GM19455 (cell line): ENCODE results near the gene COL9A1.
A peak's percentile ranks its signal among the peaks of the same experiment; 100 is the strongest.
"Not testable (repeated sequence)": the region's sequence is repeated elsewhere in the genome, so short reads cannot be mapped to it uniquely, and the experiment has no call there.

ENCODE experiments used
- ATAC-seq: cut with Tn5 transposase; IDR thresholded peaks from one replicate; pipeline ENCODE4 v1.9.1; 2021; ENCODE audit not compliant: unreplicated experiment

Gene COL9A1

GRCh38 chr6:70303034-70303525, at the start of gene COL9A1:
COL9A1 (minus strand) TSS chr6:70303084; CDS start chr6:70302924, 160 bp downstream.
- no peak for ATAC-seq

GRCh38 chr6:70351461-70351860, 48.6 kb upstream of the COL9A1 start:
- no peak for ATAC-seq

DNA sequence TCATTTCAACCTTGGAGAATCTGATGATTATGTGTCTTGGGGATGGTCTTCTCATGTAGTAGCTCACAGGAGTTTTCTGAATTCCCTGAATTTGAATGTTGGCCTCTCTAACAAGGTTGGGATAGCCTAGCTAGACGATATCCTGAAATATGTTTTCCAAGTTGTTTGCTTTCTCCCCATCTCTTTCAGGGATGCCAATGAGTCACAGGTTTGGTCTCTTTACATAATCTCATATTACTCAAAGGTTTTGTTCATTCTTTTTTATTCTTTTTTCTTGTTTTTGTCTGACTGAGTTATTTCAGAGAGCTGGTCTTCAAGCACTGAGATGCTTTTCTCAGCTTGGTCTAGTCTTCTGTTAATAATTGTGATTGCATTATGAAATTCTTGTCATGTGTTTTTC, 42.7 kb upstream of the COL9A1 start:
- no peak for ATAC-seq

DNA sequence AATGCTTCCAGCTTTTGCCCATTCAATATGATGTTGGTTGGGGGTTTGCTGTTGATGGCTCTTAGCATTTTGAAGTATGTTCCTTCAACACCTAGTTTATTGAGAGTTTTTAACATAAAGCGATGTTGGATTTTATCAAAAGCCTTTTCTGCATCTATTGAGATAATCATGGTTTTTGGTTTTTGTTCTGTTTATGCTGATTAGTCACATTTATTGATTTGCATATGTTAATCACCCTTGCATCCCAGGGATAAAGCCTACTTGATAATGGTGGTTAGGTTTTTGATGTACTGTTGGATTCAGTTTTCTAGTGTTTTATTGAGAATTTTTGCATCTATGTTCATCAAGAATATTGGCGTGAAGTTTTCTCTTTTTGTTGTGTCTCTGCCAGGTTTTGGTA, 40.4 kb upstream of the COL9A1 start:
- no peak for ATAC-seq

- not testable (repeated sequence) for ATAC-seq
These were observed 36.9 kb upstream of the COL9A1 start for GRCh38 chr6:70339810-70340209.

DNA sequence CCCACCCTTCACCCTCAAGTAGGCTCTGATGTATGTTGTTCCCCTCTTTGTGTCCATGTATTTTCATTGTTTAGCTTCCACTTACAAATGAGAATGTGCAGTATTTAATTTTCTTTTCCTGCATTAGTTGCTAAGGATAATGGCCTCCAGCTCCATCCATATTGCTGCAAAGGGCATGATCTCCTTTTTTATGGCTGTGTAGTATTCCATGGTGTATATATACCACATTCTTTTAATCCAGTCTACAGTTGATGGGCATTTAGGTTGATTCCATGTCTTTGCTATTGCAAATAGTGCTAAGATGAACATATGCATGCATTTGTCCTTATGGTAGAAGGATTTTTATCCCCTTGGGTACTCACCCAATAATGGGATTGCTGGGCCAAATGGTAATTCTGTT, 35.9 kb upstream of the COL9A1 start:
- ATAC-seq = no peak

DNA sequence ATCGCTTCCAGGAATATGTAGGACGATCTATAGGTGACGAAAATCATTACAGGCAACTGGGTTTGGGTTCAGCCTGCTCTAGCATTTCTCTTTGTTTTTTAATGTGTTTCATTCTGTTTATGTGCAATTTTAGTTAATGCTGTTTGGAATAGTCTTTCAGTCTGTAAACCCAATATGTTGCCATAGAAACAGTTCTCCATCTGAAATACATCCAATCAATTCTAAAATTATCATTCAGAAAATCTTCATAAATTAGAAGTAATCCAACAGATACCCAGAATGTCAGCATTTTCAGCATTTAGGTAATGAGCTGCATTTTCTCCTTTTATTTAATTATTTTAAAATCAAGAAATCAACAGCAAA, 34.8 kb upstream of the COL9A1 start:
- ATAC-seq = no peak

DNA sequence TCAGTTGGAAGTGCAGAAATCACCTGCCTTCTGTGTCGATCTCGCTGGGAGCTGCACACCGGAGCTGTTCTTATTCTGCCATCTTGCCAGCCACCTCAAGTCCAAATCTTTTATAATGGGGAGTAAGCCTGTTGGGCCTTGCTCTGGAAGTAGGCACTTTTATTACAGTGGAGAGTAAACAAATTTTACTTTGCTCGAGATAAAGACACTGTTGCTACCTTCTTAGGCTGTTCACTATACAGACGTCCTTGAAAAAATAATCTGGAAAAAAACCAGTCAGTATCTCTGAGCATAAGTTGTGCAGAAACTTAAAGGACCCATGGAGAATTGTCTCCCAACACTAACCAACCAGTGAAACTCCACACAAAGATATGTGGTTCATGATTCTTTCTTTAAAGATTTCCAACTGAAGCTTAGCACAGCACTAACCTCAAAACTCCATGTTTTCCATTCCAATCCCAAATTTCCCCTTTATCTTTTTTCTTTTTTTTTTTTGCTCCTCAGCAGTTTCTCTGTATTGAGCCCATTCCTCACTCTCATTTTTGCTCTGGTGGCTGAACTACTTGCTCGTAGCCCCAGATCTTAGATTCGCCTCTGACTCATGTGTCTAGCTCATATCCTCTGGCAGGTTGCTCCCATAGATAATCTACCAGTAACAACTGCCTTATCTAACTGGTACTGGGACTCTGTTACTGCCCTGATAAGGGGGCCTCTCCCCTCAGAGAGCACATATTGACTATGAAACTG, 34.3 kb upstream of the COL9A1 start:
- no peak for ATAC-seq

GRCh38 chr6:70327036-70327435, 24.2 kb upstream of the COL9A1 start:
- no peak for ATAC-seq

DNA sequence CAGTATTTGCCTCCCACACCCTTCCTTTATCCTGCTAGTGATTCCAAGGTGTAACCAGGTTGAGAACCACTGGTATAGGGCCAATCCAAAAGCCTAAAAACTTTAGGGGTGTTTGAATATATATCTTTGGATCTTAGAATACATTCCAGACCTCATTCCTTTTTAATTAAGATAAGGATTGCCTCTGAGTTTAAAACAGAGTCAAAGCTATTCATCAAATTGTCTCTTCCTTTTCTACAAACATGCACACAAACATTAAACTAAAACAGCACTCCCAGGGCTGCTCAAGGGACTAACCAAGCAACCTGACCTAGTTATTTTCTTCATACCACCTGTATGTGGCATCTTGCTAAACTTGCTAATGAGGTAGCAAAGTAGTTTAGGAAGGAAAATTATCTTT, 22.1 kb upstream of the COL9A1 start:
- no peak for ATAC-seq

GRCh38 chr6:70317799-70318198, 14.9 kb upstream of the COL9A1 start:
- not testable (repeated sequence) for ATAC-seq

DNA sequence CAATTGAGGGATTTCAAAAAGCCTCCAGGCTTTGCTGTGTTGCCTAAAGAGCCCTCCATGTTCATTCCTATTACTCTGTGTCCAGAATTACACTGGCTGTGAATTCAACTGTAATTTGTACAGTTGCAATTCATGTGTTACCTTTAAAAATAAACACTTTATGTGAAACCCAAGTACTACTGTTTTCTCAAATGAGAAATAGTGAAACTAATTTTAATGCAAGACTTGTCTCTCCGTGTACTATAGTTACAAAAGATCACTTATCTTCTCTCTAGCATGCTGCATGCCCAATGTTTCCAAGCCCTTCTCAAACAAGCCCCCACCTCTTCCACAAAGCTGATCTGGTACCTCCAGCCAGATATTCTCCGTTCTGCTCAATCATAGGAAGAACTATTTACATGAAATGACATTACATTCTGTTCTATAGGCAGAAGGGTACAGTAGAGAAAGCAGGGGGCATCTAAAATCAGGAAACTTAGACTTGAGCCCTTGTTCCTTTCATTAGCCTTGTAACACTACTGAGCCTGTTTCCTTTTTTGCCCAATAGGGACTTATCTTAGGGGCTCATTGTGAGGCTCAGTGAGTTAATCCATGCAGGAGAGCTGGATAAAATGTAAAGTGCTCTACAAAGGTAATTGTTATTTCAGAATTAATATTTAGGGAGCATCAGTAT, 12.3 kb upstream of the COL9A1 start:
- ATAC-seq = peak; percentile 69

- ATAC-seq = no peak
These were observed 11.4 kb upstream of the COL9A1 start for GRCh38 chr6:70314296-70314695.

DNA sequence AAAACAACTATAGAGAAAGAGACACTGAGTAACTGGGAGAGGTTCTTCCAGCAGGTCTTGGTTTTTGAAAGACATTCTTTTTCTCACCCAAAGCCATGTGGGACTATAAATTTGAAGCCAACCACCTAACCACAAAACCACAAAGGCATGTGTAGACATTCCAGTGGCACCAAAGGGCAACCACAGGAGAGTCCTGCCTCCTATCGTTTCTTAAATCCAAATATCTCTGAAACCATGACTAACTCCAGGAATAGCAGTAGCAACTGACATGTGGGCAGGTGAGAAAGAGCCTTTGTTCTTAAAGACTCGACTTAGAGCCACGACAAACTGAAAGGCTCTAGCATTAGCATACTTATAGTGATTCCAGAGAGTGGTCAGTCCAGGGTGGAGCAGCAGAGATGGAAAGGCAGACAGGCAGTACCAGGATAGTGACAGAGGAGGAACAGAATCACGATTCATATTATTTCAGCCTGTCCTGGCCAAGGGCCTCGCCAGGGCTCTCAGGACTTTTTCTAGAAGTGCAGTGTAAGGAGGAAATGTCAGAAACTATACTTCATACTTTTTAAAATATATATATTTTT, 9.4 kb upstream of the COL9A1 start:
- no peak for ATAC-seq

- no peak for ATAC-seq
These were observed 7.3 kb upstream of the COL9A1 start for GRCh38 chr6:70310063-70310694.

GRCh38 chr6:70309243-70309642, 6.4 kb upstream of the COL9A1 start:
- no peak for ATAC-seq

GRCh38 chr6:70308142-70308541, 5.3 kb upstream of the COL9A1 start:
- not testable (repeated sequence) for ATAC-seq

DNA sequence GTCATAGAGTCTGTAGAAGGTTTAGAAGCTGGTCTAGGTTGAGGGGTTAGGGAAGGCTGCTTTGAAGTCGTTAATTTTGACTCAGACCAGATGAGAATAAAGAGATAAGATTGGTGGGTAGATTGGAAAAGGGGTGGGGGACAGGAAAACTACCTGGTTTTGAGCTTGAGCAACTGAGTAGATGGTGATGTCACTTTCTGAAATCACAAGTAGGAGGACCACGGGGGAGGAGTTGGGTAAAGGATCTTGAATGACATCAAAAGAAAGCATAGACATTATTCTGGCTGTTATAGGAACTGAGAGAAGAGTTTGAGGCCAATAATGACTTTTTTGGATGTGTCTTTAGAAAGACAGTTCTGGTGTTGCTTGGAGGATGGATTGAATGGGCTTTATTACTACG, 4.1 kb upstream of the COL9A1 start:
- no peak for ATAC-seq

DNA sequence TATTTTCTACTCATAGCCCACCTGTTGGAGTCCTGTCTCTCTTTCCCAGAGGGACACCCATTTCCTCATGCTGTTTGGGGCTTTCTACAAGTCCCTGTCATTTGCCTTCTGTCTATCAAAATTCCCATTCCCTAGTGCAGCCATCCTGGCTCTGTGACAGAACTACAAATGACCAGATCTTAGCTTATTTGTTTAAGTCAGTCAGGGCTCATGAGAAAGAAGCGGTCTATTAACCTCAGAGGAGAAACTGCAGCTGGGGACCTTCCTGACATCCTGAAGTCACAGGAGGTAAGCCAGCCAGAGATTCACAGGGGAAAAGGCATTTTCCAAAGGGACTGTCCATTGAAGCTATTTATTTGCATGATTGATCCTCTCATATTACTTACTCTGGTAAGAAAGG, 1.7 kb upstream of the COL9A1 start:
- ATAC-seq = no peak

GRCh38 chr6:70299456-70299855, 3.4 kb downstream of the COL9A1 start:
- no peak for ATAC-seq

GRCh38 chr6:70298068-70298467, 4.8 kb downstream of the COL9A1 start:
- no peak for ATAC-seq

GRCh38 chr6:70292193-70292592, 10.7 kb downstream of the COL9A1 start:
- no peak for ATAC-seq
